ENCODE data around the gene TRAPPC3L. TPM values are rescaled to one million over a fixed set of nuclear protein-coding genes. Genes with fewer than 3 reads are reported as not detected.
A peak's percentile ranks its signal among the peaks of the same experiment; 100 is the strongest.

TRAPPC3L gene
- total and polyA plus RNA-seq, 2 of the 13 experiments (the other 11 are each of a cell fraction or from before 2014, with no cell fraction given), result not detected

- TF ChIP-seq ZFP82 (CRISPR knock-in tag; IDR thresholded peaks at IDR 0.05; ENCODE audit: borderline replicate concordance), result peak; percentile 95; the same call in 1 of the 2 replicates
- peak; percentile 57; the same call in 1 of the 2 replicates for TF ChIP-seq ZSCAN20 (CRISPR knock-in tag; IDR thresholded peaks at IDR 0.05; ENCODE audit: borderline replicate concordance)
- peak; percentile 80; the same call in 1 of the 2 replicates for TF ChIP-seq PRDM10 (CRISPR knock-in tag; IDR thresholded peaks at IDR 0.05; ENCODE audit: low read depth)
- TF ChIP-seq GLMP (CRISPR knock-in tag; IDR thresholded peaks at IDR 0.05; ENCODE audit: borderline replicate concordance), result no peak
- no peak for TF ChIP-seq MATR3 (CRISPR knock-in tag; IDR thresholded peaks at IDR 0.05)
- TF ChIP-seq ZNF569 (CRISPR knock-in tag; IDR thresholded peaks at IDR 0.05; ENCODE audit: borderline replicate concordance), result peak; percentile 84; the same call in 1 of the 2 replicates
- no peak; the same call in 1 of the 2 replicates for TF ChIP-seq REXO4 (CRISPR knock-in tag; IDR thresholded peaks at IDR 0.05; ENCODE audit: borderline replicate concordance)
- TF ChIP-seq ZFP37 (CRISPR knock-in tag; IDR thresholded peaks at IDR 0.05; ENCODE audit: borderline replicate concordance), result 0 out of 2 replicates have a peak, but pooled peaks have one; percentile 6
- TF ChIP-seq ZNF512B (CRISPR knock-in tag; IDR thresholded peaks at IDR 0.05; ENCODE audit: borderline replicate concordance), result peak; percentile 85; the same call in 1 of the 2 replicates
- TF ChIP-seq ZNF678 (CRISPR knock-in tag; IDR thresholded peaks at IDR 0.05), result 0 out of 2 replicates have a peak, but pooled peaks have one; percentile 73
- TF ChIP-seq RARG (CRISPR knock-in tag; IDR thresholded peaks at IDR 0.05; ENCODE audit: low read depth), result 0 out of 2 replicates have a peak, but pooled peaks have one; percentile 71
- peak; percentile 98 for TF ChIP-seq PHF20 (CRISPR knock-in tag; IDR thresholded peaks at IDR 0.05)
- TF ChIP-seq ARID3A (IDR thresholded peaks at IDR 0.05; ENCODE audit: low read depth, low read length), result peak; percentile 49; the same call in 1 of the 2 replicates
- TF ChIP-seq JUND (CRISPR knock-in tag; IDR thresholded peaks at IDR 0.05), result peak; percentile 69; the same call in 1 of the 2 replicates
- TF ChIP-seq ZNF782 (CRISPR knock-in tag; IDR thresholded peaks at IDR 0.05; ENCODE audit: borderline replicate concordance), result peak; percentile 97; the same call in 1 of the 2 replicates
- TF ChIP-seq MTA1 (CRISPR knock-in tag; IDR thresholded peaks at IDR 0.05; ENCODE audit: borderline replicate concordance), result peak; percentile 86; the same call in 1 of the 2 replicates
- peak; percentile 48 for TF ChIP-seq GABPA (IDR thresholded peaks at IDR 0.05; ENCODE audit: low read depth, low read length)
- TF ChIP-seq GABPA (CRISPR knock-in tag; IDR thresholded peaks at IDR 0.05; ENCODE audit: low read depth), result peak; percentile 86
Measured at GRCh38 chr6:116570856-116571682, 25.6 kb upstream of the TRAPPC3L start, which contains the start of gene RWDD1 (continued).

Data from HepG2 (cell line).